ENCODE measurements around the gene GMEB1. TPM values are rescaled to one million over a fixed set of nuclear protein-coding genes. Genes with fewer than 3 reads are reported as not detected.
A peak's percentile ranks its signal among the peaks of the same experiment; 100 is the strongest.

The GMEB1 gene
- total and polyA plus RNA-seq, 10 of the 15 experiments (the other 5 are each of a cell fraction or from before 2014, with no cell fraction given), result 4.9 to 17.6 (median 9.4) TPM

DNA sequence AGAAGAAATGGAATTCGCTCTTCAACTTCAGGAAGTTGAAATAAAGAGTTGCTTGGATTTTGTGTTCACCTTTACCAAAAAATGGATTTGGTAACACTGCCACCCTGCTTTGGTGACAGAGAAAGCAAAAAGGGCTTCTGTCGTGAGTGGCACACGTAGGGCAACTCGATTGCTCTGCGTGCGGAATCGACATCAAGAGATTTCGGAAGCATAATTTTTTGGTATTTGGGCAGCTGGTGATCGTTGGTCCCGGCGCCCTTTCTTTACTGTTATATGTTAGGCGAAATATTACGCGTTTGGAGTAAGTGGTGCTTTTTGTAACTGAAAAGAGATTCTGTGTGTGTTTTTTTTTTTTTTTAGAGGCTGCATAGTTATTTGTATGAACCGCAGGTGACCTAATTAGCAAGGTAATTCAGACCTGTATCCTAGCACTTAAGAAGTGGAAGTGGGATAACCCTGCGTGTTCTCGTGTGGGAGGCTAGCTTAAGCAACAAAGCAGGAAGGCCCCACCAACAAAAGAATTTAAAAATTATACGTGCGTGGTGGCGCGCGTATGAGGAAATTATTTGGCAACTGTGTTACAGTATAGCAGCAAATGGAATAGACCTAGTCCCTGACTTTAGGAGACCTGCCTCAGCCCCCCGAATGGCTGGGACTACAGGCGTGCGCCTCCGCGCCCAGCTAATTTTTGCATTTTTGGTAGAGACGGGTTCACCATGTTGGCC is 19.9 kb upstream of the GMEB1 start, which contains the start of gene RNU11 (continued):
- TF ChIP-seq E2F8 (IDR thresholded peaks at IDR 0.05; ENCODE audit: low read depth, partially characterized antibody), result peak; percentile 73
- TF ChIP-seq CEBPB (IDR thresholded peaks at IDR 0.05; ENCODE audit: borderline replicate concordance in 1 of 2, low read depth in 2 of 2, low read length in 2 of 2), result peak; percentile 35 to 98; a peak in 3 of 4 replicates
- TF ChIP-seq, protein P1, sequence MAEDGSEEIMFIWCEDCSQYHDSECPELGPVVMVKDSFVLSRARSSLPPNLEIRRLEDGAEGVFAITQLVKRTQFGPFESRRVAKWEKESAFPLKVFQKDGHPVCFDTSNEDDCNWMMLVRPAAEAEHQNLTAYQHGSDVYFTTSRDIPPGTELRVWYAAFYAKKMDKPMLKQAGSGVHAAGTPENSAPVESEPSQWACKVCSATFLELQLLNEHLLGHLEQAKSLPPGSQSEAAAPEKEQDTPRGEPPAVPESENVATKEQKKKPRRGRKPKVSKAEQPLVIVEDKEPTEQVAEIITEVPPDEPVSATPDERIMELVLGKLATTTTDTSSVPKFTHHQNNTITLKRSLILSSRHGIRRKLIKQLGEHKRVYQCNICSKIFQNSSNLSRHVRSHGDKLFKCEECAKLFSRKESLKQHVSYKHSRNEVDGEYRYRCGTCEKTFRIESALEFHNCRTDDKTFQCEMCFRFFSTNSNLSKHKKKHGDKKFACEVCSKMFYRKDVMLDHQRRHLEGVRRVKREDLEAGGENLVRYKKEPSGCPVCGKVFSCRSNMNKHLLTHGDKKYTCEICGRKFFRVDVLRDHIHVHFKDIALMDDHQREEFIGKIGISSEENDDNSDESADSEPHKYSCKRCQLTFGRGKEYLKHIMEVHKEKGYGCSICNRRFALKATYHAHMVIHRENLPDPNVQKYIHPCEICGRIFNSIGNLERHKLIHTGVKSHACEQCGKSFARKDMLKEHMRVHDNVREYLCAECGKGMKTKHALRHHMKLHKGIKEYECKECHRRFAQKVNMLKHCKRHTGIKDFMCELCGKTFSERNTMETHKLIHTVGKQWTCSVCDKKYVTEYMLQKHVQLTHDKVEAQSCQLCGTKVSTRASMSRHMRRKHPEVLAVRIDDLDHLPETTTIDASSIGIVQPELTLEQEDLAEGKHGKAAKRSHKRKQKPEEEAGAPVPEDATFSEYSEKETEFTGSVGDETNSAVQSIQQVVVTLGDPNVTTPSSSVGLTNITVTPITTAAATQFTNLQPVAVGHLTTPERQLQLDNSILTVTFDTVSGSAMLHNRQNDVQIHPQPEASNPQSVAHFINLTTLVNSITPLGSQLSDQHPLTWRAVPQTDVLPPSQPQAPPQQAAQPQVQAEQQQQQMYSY (CRISPR knock-in tag; IDR thresholded peaks at IDR 0.05), result peak; percentile 100
- peak; percentile 98 for TF ChIP-seq CBX5 (IDR thresholded peaks at IDR 0.05; ENCODE audit: low read depth)
- TF ChIP-seq NR2C2 (IDR thresholded peaks at IDR 0.05; ENCODE audit: borderline replicate concordance, control insufficient read depth, insufficient read length, low read depth), result no peak
- TF ChIP-seq SMAD5 (IDR thresholded peaks at IDR 0.05; ENCODE audit: low read depth), result peak; percentile 100
- TF ChIP-seq SIX5 (IDR thresholded peaks at IDR 0.05; ENCODE audit: low read depth, low read length, severe bottlenecking), result peak; percentile 51
- peak; percentile 100 for TF ChIP-seq PML (IDR thresholded peaks at IDR 0.05; ENCODE audit: low read length)
- no peak for TF ChIP-seq NRF1 (conservative IDR thresholded peaks at IDR 0.05; ENCODE audit: low read depth, low read length)
- TF ChIP-seq RELA (IDR thresholded peaks at IDR 0.05; ENCODE audit: borderline replicate concordance, partially characterized antibody), result peak; percentile 86
- peak; percentile 100 for TF ChIP-seq BACH1 (IDR thresholded peaks at IDR 0.05; ENCODE audit: borderline replicate concordance)
- TF ChIP-seq SRF (IDR thresholded peaks at IDR 0.05; ENCODE audit: low read depth in 2 of 2, low read length in 2 of 2), result peak; percentile 7 to 84; a peak in 2 of 4 replicates
- TF ChIP-seq EP300 (IDR thresholded peaks at IDR 0.05; ENCODE audit: borderline replicate concordance in 1 of 2, control insufficient read depth in 1 of 2, low read depth in 2 of 2, low read length in 2 of 2), result 0 out of 4 replicates have a peak, but pooled peaks have one; percentile 37 to 54
- TF ChIP-seq SREBF2 (IDR thresholded peaks at IDR 0.05; ENCODE audit: low read length), result no peak
- peak; percentile 96 for TF ChIP-seq PAX8 (IDR thresholded peaks at IDR 0.05)
- TF ChIP-seq HSF1 (IDR thresholded peaks at IDR 0.05; ENCODE audit: low read depth, low read length), result peak; percentile 87
- TF ChIP-seq, protein P2, sequence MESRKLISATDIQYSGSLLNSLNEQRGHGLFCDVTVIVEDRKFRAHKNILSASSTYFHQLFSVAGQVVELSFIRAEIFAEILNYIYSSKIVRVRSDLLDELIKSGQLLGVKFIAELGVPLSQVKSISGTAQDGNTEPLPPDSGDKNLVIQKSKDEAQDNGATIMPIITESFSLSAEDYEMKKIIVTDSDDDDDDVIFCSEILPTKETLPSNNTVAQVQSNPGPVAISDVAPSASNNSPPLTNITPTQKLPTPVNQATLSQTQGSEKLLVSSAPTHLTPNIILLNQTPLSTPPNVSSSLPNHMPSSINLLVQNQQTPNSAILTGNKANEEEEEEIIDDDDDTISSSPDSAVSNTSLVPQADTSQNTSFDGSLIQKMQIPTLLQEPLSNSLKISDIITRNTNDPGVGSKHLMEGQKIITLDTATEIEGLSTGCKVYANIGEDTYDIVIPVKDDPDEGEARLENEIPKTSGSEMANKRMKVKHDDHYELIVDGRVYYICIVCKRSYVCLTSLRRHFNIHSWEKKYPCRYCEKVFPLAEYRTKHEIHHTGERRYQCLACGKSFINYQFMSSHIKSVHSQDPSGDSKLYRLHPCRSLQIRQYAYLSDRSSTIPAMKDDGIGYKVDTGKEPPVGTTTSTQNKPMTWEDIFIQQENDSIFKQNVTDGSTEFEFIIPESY (IDR thresholded peaks at IDR 0.05), result peak; percentile 92; the same call in 1 of the 2 replicates
- no peak for TF ChIP-seq SUPT20H (IDR thresholded peaks at IDR 0.05; ENCODE audit: borderline replicate concordance, control insufficient read depth, low read depth, low read length)

Data from GM12878 (cell line).